Muscle layer of colon (tissue), 2 donors: ENCODE measurements around the gene LRRC3B.

Experiments
- H3K27ac ChIP-seq: one replicate; pipeline ENCODE4 v1.7.0; 2013; ENCODE audit warnings: low read depth, mild to moderate bottlenecking, low read length, moderate library complexity
- H3K27me3 ChIP-seq, 2 donors: one replicate each; pipeline ENCODE4 v1.7.0; 2013; ENCODE audit warnings: low read length in 2 of 2, mild to moderate bottlenecking in 2 of 2; ENCODE audit not compliant: insufficient read depth in 2 of 2, control insufficient read depth in 1 of 2
- H3K36me3 ChIP-seq: one replicate; pipeline ENCODE4 v1.7.0; 2013; ENCODE audit warnings: mild to moderate bottlenecking, low read length; ENCODE audit not compliant: insufficient read depth
- H3K4me1 ChIP-seq: one replicate; pipeline ENCODE4 v1.7.0; 2013; ENCODE audit warnings: mild to moderate bottlenecking, low read length; ENCODE audit not compliant: insufficient read depth
- H3K4me3 ChIP-seq, 2 donors: one replicate each; pipeline ENCODE4 v1.7.0; 2013; ENCODE audit warnings: low read length in 2 of 2, low read depth in 1 of 2, mild to moderate bottlenecking in 1 of 2, moderate library complexity in 1 of 2
- H3K9ac ChIP-seq: one replicate; pipeline ENCODE4 v1.7.0; 2013; ENCODE audit warnings: low read length
- H3K9me3 ChIP-seq: one replicate; pipeline ENCODE4 v1.7.0; 2013; ENCODE audit warnings: mild to moderate bottlenecking, low read length
- donor health status: abdominal sarcoma.
- donor health status: Adenocarcinoma of cecum.

Gene LRRC3B

DNA sequence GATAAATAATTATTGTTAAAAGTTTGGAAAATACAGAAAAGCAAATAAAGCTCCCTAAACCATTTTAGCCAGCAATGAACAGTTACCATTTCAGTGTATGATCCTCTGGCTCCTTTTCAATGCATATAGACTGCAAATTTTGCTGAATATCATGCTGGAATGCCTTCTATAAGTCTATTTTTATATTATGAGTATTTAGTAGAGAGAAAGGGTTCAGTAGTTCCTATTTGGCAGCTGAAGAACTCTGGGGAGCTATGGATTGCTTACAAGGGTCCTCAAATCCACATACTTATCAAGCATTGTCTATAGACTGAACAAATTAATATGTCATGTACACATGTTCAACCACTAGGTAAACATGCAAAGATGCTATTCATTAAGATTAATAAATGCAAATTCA, 46.1 kb downstream of the LRRC3B start:
- no peaks in the 10 kb centered on the region for H3K36me3 ChIP-seq
- H3K4me1 ChIP-seq, result no peaks in the 10 kb centered on the region
- H3K27me3 ChIP-seq, result no peaks in the 10 kb centered on the region

DNA sequence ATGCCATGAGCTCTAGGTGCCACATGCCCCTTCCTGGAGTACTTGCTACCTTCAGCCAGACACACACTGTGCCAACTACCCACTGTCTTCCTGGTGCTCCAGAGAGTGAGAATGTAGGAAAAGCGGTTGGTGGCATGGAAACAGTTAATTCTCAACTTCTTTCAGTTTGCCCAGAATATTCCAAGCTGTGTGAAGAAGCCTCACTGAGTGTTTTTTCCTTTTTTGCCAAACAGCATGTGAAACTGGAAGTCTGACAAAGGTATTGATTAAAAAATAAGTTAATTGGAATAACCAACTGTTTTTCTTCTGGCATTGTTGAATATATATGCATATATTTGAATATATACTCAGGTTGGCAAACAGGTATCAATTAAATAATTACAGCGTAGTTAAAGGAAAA, 52.8 kb downstream of the LRRC3B start:
- no peak overlapping the region for H3K27ac ChIP-seq
- H3K36me3 ChIP-seq, result no peaks in the 10 kb centered on the region
- no peak overlapping the region for H3K9ac ChIP-seq
- no peaks in the 10 kb centered on the region for H3K9me3 ChIP-seq
- no peak overlapping the region for H3K4me3 ChIP-seq
- no peaks in the 10 kb centered on the region for H3K27me3 ChIP-seq
- no peaks in the 10 kb centered on the region for H3K4me1 ChIP-seq

More for the DNA sequence above, 46.1 kb downstream of the LRRC3B start:
- Histone ChIP-seq H3K9me3 (no peaks in the 10 kb centered on the region), H3K4me3 (no peak overlapping the region), H3K9ac (no peak overlapping the region), H3K27ac (no peak overlapping the region)

DNA sequence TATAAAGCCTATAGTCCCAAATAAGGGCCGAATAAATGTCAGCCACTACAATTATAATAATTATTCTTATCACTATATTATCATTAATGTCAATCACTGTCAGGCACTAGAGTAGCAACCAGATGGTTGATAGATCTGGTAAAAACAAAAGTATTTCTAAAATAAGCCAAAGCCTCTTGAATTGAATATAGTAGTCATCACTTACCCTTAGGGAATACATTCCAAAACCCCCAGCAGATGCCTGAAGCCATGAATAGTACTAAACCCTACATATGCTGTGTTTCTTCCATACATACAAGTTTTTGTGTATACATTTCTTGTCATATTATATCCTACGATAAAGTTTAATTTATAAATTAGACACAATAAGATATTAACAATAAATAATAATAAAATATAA, 59.1 kb downstream of the LRRC3B start:
- Histone ChIP-seq H3K27ac (no peak overlapping the region), H3K27me3 (no peaks in the 10 kb centered on the region), H3K9me3 (no peaks in the 10 kb centered on the region), H3K9ac (no peak overlapping the region), H3K4me1 (no peaks in the 10 kb centered on the region), H3K36me3 (no peaks in the 10 kb centered on the region), H3K4me3 (no peak overlapping the region)

DNA sequence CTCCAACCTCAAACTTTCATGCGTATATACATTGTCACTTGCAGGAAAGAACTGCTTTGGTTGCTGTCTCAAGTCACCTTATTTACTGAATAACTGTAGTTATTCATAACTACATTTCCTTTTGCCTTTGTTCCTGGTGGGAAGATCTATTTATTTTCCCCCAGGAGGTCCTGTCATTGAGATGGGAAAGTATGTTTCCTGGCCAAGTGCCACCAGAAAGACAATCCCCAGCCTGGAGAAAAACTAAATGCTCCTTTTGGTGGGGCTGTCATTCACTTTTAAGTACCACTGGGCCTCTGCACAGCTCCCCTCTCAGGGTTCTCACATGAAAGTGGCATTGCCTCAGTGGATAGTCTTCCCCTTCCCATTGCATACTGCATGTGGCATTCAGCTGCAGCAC, 59.8 kb downstream of the LRRC3B start:
- no peak overlapping the region for H3K4me3 ChIP-seq
- no peak overlapping the region for H3K9ac ChIP-seq
- no peaks in the 10 kb centered on the region for H3K27me3 ChIP-seq
- H3K4me1 ChIP-seq, result no peaks in the 10 kb centered on the region
- H3K27ac ChIP-seq, result no peak overlapping the region
- no peaks in the 10 kb centered on the region for H3K9me3 ChIP-seq
- H3K36me3 ChIP-seq, result no peaks in the 10 kb centered on the region

DNA sequence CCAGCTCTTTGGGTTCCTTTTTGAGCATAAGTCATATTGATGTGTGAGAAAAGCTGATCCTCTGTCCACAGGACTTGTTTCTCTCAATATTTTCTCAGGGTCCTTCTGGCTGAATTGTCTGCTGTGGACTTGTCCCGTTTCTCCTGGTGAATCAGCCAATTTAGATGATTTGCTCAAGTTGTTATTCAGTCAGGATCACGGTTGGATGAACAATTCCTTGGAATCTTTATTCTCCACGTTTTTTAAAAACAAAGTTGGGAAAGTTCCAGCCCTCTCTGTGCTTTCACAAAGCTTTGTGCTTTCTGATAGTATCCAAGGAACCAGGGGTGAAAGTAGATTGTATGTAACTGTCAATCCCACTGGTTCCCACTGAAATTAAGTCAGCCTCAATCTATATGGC, 61.3 kb downstream of the LRRC3B start:
- H3K36me3 ChIP-seq, result no peaks in the 10 kb centered on the region
- H3K9me3 ChIP-seq, result no peaks in the 10 kb centered on the region
- H3K4me3 ChIP-seq, result no peak overlapping the region
- no peaks in the 10 kb centered on the region for H3K27me3 ChIP-seq
- no peak overlapping the region for H3K27ac ChIP-seq
- no peak overlapping the region for H3K9ac ChIP-seq
- H3K4me1 ChIP-seq, result no peaks in the 10 kb centered on the region

DNA sequence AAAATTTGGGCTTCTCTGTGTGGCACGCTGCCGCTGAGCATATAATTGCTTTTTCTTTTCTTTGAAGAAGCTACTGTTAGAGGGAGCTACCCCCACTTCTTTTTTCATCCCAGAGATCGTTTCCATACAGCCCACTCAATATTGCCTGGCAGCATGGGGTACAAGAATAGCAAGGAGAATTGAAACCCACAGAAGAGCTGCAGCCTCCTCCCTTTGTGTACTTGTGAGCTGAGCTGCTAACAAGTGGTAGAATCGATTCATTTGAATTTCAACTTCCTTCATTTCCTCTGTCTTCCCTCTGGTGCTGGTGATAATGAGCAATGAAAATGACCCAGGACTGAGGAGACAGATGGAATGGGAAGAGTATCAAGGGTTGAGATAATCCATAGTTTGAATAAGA, 64.9 kb downstream of the LRRC3B start:
- no peak overlapping the region for H3K4me3 ChIP-seq
- H3K9ac ChIP-seq, result no peak overlapping the region
- H3K36me3 ChIP-seq, result no peaks in the 10 kb centered on the region
- H3K27ac ChIP-seq, result no peak overlapping the region
- no peaks in the 10 kb centered on the region for H3K27me3 ChIP-seq
- H3K4me1 ChIP-seq, result no peaks in the 10 kb centered on the region
- no peaks in the 10 kb centered on the region for H3K9me3 ChIP-seq

DNA sequence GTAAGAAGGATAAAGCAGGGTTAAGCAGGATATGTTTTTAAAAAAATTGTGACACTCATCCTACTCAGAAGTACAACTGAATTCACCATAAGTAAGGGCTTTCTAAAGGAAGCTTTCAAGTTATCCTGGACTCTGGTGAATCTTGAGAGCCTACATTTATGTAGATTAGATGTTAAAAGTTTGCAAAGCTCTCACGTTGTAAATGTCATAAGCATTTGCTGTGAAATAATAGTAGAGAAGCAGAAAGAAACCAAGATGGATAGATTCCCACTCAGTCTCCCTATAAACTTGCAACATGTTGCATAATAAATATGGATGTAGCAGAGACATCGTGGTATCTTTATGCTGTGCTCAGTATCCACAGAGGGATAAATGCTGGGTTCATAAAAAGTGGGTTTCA, 77.0 kb downstream of the LRRC3B start:
- no peaks in the 10 kb centered on the region for H3K4me1 ChIP-seq
- H3K36me3 ChIP-seq, result no peaks in the 10 kb centered on the region
- no peaks in the 10 kb centered on the region for H3K9me3 ChIP-seq
- H3K27ac ChIP-seq, result no peak overlapping the region
- no peaks in the 10 kb centered on the region for H3K27me3 ChIP-seq
- no peak overlapping the region for H3K4me3 ChIP-seq
- H3K9ac ChIP-seq, result no peak overlapping the region

DNA sequence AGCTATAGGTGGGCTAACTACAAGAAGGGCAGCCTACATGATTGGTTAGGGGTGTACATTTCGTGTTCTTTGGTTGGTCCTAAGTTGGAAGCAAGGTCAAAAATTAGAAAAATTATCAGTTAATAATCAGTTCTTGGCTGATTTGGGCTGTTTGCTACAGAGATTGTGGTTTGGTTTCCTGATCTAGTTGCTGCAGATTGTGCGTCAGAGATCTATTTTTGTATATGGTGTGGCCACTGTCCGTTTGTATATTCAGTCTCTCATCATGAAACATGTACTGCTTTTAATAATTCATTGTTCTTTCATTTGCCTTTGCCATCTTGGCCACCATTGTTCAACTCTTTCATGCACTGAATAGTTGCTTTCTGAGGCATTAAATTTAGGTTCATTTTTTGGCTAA, 80.9 kb downstream of the LRRC3B start:
- no peak overlapping the region for H3K9ac ChIP-seq
- no peaks in the 10 kb centered on the region for H3K9me3 ChIP-seq
- no peak overlapping the region for H3K27ac ChIP-seq
- no peaks in the 10 kb centered on the region for H3K36me3 ChIP-seq
- H3K4me3 ChIP-seq, result no peak overlapping the region
- H3K27me3 ChIP-seq, result no peaks in the 10 kb centered on the region
- H3K4me1 ChIP-seq, result no peaks in the 10 kb centered on the region

DNA sequence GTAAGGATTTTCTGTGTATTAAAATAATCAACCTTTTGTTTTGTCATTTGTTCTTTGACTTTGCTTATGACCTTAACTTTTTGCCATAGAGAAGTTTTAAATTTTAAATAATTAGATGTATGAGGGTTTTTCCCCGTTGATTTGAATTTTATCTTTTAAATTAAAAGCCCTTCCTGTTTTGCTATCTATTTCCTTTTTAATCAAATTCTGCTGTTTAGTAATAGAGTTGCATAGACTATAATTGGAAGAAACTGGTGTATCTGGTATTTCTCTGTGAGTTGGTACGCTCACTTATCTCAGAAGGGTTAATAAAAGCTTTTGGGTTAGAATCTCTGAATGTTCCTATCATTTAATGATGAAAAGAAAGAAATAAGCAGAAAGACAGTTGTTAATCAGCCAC, 82.2 kb downstream of the LRRC3B start:
- Histone ChIP-seq H3K36me3 (no peaks in the 10 kb centered on the region), H3K9me3 (no peaks in the 10 kb centered on the region), H3K27ac (no peak overlapping the region), H3K4me3 (no peak overlapping the region), H3K4me1 (no peaks in the 10 kb centered on the region), H3K9ac (no peak overlapping the region), H3K27me3 (no peaks in the 10 kb centered on the region)

DNA sequence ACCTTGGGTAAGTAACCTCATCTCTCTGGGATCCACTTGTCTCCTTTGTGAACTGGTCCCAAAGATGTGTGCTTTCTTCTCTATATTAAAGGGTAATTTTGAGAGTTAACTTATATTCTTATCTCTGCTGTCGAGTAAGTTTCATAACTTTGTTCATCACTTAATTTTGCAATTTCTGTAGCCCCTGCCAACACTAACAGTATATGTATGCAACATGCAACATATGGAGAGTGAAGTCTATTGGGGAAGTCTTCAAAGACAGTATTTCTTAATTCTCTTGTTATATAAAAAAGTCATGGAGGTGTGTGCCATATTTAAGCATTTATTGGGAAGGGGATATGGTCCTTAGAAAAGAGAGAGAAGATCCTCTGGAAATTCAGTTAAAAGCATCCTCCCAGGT, 85.9 kb downstream of the LRRC3B start:
- H3K9ac ChIP-seq, result no peak overlapping the region
- H3K27me3 ChIP-seq, result no peaks in the 10 kb centered on the region
- H3K9me3 ChIP-seq, result no peaks in the 10 kb centered on the region
- no peaks in the 10 kb centered on the region for H3K36me3 ChIP-seq
- H3K27ac ChIP-seq, result no peak overlapping the region
- no peak overlapping the region for H3K4me3 ChIP-seq
- no peaks in the 10 kb centered on the region for H3K4me1 ChIP-seq

DNA sequence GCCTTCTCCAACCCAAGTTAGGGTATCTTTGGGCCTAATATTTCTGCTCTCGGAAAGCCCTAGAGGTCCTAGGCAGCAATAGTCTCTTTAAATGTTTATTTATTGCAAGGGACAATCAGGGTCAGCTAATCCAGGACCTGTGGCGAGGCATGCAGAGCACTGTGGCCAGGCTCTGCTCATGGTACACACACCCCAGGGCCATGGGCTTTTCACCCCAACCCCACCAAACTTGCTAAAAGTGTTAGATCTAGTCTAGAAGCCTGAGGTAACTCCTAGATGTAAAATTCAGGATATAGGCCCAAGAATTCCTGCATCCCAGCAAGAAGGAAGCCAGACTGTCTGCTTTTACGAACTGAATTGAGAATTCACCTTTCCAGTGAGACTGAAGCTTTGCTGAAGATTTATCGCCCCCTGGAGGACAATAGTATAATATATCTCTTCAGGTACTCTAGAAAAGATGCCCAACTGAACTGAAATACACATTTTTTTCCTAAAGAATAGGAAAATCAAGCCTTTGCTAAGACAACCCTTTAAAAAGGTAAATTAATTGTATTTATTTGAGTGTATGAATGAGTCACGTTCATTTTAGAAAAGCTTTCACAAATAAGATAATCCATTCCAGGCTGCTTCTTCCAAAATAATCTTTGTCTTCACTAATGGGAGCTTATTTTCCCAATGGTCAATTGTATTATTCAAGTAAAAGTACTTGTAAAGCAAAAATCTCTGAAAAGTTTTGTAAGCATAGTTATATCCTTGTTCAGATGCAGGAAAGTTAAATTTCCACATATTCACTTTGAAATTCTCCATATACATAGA, 89.8 kb downstream of the LRRC3B start:
- Histone ChIP-seq H3K4me1 (no peaks in the 10 kb centered on the region), H3K9ac (no peak overlapping the region)

DNA sequence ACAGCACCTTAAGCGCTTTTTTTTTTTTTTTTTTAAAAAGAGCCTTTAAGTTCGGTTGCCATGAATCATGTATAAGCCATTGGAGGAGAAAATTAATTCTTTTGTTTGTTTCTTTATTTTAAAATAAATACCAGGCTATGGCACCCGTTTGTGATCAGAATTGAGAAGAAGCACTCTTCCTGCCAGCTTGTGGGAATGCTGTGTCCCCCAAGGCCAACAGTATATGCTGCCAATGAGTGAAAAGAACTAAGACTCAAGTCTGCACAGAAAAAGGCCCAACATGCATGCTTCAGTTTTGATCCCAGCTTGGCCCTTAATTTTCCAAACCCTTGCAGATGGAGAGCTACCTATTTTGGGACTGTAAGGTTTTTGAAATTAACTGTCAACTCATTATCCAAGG, 90.5 kb downstream of the LRRC3B start:
- no peaks in the 10 kb centered on the region for H3K9me3 ChIP-seq
- no peaks in the 10 kb centered on the region for H3K4me1 ChIP-seq
- no peak overlapping the region for H3K9ac ChIP-seq
- H3K36me3 ChIP-seq, result no peaks in the 10 kb centered on the region
- no peak overlapping the region for H3K4me3 ChIP-seq
- no peaks in the 10 kb centered on the region for H3K27me3 ChIP-seq
- no peak overlapping the region for H3K27ac ChIP-seq

More for the DNA sequence above, 89.8 kb downstream of the LRRC3B start:
- no peaks in the 10 kb centered on the region for H3K27me3 ChIP-seq
- no peaks in the 10 kb centered on the region for H3K9me3 ChIP-seq
- no peak overlapping the region for H3K27ac ChIP-seq
- no peak overlapping the region for H3K4me3 ChIP-seq
- H3K36me3 ChIP-seq, result no peaks in the 10 kb centered on the region
